ENCODE results near the gene DXO. TPM values are rescaled to one million over a fixed set of nuclear protein-coding genes. Genes with fewer than 3 reads are reported as not detected.

The DXO gene
- total and polyA plus RNA-seq, 2 of the 13 experiments (the other 11 are each of a cell fraction or from before 2014, with no cell fraction given): 18.6 to 26.2 TPM

- TF ChIP-seq, protein P1, sequence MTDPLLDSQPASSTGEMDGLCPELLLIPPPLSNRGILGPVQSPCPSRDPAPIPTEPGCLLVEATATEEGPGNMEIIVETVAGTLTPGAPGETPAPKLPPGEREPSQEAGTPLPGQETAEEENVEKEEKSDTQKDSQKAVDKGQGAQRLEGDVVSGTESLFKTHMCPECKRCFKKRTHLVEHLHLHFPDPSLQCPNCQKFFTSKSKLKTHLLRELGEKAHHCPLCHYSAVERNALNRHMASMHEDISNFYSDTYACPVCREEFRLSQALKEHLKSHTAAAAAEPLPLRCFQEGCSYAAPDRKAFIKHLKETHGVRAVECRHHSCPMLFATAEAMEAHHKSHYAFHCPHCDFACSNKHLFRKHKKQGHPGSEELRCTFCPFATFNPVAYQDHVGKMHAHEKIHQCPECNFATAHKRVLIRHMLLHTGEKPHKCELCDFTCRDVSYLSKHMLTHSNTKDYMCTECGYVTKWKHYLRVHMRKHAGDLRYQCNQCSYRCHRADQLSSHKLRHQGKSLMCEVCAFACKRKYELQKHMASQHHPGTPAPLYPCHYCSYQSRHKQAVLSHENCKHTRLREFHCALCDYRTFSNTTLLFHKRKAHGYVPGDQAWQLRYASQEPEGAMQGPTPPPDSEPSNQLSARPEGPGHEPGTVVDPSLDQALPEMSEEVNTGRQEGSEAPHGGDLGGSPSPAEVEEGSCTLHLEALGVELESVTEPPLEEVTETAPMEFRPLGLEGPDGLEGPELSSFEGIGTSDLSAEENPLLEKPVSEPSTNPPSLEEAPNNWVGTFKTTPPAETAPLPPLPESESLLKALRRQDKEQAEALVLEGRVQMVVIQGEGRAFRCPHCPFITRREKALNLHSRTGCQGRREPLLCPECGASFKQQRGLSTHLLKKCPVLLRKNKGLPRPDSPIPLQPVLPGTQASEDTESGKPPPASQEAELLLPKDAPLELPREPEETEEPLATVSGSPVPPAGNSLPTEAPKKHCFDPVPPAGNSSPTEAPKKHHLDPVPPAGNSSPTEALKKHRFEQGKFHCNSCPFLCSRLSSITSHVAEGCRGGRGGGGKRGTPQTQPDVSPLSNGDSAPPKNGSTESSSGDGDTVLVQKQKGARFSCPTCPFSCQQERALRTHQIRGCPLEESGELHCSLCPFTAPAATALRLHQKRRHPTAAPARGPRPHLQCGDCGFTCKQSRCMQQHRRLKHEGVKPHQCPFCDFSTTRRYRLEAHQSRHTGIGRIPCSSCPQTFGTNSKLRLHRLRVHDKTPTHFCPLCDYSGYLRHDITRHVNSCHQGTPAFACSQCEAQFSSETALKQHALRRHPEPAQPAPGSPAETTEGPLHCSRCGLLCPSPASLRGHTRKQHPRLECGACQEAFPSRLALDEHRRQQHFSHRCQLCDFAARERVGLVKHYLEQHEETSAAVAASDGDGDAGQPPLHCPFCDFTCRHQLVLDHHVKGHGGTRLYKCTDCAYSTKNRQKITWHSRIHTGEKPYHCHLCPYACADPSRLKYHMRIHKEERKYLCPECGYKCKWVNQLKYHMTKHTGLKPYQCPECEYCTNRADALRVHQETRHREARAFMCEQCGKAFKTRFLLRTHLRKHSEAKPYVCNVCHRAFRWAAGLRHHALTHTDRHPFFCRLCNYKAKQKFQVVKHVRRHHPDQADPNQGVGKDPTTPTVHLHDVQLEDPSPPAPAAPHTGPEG (CRISPR knock-in tag; IDR thresholded peaks at IDR 0.05): peak; percentile 84; the same call in 1 of the 2 replicates
- TF ChIP-seq TBX3 (IDR thresholded peaks at IDR 0.05; ENCODE audit: borderline replicate concordance) (peak; percentile 83; the same call in 1 of the 2 replicates), ZBTB34 (CRISPR knock-in tag; IDR thresholded peaks at IDR 0.05) (peak; percentile 72), NRL (CRISPR knock-in tag; IDR thresholded peaks at IDR 0.05; ENCODE audit: borderline replicate concordance) (peak; percentile 11; the same call in 1 of the 2 replicates), ZNF292 (CRISPR knock-in tag; IDR thresholded peaks at IDR 0.05; ENCODE audit: borderline replicate concordance, low read depth) (peak; percentile 37; the same call in 1 of the 2 replicates), ZNF709 (CRISPR knock-in tag; IDR thresholded peaks at IDR 0.05) (peak; percentile 60; the same call in 1 of the 2 replicates), RFX1 (IDR thresholded peaks at IDR 0.05) (peak; percentile 73; the same call in 1 of the 2 replicates), FOXK1 (CRISPR knock-in tag; IDR thresholded peaks at IDR 0.05; ENCODE audit: borderline replicate concordance, low read depth) (peak; percentile 97)
- TF ChIP-seq, protein P2, sequence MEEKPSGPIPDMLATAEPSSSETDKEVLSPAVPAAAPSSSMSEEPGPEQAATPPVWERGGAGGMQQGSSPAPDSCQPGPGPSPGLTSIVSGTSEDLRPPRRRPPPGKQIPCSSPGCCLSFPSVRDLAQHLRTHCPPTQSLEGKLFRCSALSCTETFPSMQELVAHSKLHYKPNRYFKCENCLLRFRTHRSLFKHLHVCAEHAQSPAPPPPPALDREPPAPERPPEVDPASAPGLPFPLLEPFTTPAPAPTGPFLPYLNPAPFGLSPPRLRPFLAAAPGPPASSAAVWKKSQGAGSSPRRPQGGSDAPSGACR (CRISPR knock-in tag; IDR thresholded peaks at IDR 0.05): no peak; the same call in 1 of the 2 replicates
- TF ChIP-seq, protein P3, sequence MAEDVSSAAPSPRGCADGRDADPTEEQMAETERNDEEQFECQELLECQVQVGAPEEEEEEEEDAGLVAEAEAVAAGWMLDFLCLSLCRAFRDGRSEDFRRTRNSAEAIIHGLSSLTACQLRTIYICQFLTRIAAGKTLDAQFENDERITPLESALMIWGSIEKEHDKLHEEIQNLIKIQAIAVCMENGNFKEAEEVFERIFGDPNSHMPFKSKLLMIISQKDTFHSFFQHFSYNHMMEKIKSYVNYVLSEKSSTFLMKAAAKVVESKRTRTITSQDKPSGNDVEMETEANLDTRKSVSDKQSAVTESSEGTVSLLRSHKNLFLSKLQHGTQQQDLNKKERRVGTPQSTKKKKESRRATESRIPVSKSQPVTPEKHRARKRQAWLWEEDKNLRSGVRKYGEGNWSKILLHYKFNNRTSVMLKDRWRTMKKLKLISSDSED (CRISPR knock-in tag; IDR thresholded peaks at IDR 0.05): no peak
- TF ChIP-seq, protein P4, sequence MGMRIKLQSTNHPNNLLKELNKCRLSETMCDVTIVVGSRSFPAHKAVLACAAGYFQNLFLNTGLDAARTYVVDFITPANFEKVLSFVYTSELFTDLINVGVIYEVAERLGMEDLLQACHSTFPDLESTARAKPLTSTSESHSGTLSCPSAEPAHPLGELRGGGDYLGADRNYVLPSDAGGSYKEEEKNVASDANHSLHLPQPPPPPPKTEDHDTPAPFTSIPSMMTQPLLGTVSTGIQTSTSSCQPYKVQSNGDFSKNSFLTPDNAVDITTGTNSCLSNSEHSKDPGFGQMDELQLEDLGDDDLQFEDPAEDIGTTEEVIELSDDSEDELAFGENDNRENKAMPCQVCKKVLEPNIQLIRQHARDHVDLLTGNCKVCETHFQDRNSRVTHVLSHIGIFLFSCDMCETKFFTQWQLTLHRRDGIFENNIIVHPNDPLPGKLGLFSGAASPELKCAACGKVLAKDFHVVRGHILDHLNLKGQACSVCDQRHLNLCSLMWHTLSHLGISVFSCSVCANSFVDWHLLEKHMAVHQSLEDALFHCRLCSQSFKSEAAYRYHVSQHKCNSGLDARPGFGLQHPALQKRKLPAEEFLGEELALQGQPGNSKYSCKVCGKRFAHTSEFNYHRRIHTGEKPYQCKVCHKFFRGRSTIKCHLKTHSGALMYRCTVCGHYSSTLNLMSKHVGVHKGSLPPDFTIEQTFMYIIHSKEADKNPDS (CRISPR knock-in tag; IDR thresholded peaks at IDR 0.05): no peak
- TF ChIP-seq, protein P5, sequence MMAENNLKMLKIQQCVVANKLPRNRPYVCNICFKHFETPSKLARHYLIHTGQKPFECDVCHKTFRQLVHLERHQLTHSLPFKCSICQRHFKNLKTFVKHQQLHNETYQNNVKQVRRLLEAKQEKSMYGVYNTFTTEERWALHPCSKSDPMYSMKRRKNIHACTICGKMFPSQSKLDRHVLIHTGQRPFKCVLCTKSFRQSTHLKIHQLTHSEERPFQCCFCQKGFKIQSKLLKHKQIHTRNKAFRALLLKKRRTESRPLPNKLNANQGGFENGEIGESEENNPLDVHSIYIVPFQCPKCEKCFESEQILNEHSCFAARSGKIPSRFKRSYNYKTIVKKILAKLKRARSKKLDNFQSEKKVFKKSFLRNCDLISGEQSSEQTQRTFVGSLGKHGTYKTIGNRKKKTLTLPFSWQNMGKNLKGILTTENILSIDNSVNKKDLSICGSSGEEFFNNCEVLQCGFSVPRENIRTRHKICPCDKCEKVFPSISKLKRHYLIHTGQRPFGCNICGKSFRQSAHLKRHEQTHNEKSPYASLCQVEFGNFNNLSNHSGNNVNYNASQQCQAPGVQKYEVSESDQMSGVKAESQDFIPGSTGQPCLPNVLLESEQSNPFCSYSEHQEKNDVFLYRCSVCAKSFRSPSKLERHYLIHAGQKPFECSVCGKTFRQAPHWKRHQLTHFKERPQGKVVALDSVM (CRISPR knock-in tag; IDR thresholded peaks at IDR 0.05): no peak
Measured at GRCh38 chr6:31958741-31959739, 12.9 kb downstream of the DXO start, which contains the start of the genes NELFE and SKIC2 (continued).

All from HepG2 (cell line).